ENCODE data around the gene SORT1.

The SORT1 gene

DNA sequence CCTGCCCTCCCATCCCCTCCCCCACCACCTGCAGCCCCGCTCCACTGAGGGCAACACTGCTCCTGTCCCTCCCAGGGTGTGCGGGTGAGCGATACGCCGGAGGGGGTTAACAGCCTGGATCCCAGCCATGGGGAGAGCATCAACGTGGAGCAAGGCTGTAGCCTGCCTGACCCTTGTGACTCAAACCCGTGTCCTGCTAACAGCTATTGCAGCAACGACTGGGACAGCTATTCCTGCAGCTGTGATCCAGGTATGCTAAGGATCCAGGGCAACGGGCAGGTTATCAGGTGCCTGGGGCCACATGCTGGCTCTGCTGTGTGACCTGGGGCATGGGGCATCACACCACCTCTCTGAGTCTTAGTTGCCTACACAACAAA is 133.4 kb downstream of the SORT1 start:
- no peak overlapping the region for H3K4me3 ChIP-seq (ENCODE audit: low read depth, low read length)
- TF ChIP-seq, protein P1, sequence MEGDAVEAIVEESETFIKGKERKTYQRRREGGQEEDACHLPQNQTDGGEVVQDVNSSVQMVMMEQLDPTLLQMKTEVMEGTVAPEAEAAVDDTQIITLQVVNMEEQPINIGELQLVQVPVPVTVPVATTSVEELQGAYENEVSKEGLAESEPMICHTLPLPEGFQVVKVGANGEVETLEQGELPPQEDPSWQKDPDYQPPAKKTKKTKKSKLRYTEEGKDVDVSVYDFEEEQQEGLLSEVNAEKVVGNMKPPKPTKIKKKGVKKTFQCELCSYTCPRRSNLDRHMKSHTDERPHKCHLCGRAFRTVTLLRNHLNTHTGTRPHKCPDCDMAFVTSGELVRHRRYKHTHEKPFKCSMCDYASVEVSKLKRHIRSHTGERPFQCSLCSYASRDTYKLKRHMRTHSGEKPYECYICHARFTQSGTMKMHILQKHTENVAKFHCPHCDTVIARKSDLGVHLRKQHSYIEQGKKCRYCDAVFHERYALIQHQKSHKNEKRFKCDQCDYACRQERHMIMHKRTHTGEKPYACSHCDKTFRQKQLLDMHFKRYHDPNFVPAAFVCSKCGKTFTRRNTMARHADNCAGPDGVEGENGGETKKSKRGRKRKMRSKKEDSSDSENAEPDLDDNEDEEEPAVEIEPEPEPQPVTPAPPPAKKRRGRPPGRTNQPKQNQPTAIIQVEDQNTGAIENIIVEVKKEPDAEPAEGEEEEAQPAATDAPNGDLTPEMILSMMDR (conservative IDR thresholded peaks at IDR 0.05; ENCODE audit: low read depth, low read length): no peak
- DNase-seq (ENCODE audit: low read depth): no peak

DNA sequence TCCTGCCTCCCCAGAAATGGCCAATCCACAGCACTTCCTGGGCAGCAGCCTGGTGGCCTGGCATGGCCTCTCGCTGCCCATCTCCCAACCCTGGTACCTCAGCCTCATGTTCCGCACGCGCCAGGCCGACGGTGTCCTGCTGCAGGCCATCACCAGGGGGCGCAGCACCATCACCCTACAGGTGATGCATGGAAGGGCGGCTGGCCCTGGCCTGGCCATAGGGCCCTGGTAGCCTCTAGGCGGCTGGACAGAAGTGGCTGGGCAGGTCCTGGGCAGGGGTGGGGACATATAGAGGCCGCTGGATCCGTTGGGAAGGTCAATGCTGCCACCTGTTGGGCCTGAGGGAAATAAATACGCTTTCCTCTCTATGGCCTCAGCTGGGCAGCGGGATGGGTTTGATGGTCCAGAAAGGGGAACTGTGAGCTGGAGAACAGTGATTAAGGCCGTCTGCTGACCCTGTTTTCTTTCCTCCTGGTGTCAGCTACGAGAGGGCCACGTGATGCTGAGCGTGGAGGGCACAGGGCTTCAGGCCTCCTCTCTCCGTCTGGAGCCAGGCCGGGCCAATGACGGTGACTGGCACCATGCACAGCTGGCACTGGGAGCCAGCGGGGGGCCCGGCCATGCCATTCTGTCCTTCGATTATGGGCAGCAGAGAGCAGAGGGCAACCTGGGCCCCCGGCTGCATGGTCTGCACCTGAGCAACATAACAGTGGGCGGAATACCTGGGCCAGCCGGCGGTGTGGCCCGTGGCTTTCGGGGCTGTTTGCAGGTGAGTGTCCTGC is 133.9 kb downstream of the SORT1 start:
- peak; percentile 79 for DNase-seq (ENCODE audit: low read depth)
- no peak overlapping the region for H3K4me3 ChIP-seq (ENCODE audit: low read depth, low read length)
- TF ChIP-seq, protein P1 (conservative IDR thresholded peaks at IDR 0.05; ENCODE audit: low read depth, low read length): peak; percentile 95

DNA sequence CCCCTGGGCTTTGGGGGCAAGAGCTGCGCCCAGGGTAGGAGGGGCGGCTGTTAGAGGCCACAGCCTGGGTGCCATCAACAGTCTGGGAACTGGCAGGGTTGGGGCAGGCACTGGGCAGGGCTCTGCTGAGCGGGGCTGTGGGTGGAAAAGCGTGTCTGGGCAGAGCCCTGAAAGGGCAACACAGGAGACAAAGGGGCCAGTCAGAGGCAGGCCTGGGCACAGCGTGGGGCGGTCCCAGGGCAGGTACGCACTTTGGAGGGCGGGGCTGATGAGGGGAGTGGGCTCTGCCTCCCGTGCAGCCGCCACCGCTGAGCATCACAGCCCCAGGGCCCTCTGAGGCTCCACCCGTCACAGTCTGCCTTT is 134.5 kb downstream of the SORT1 start:
- H3K4me3 ChIP-seq (ENCODE audit: low read depth, low read length): no peak overlapping the region
- TF ChIP-seq, protein P1 (conservative IDR thresholded peaks at IDR 0.05; ENCODE audit: low read depth, low read length): no peak
- no peak for DNase-seq (ENCODE audit: low read depth)

DNA sequence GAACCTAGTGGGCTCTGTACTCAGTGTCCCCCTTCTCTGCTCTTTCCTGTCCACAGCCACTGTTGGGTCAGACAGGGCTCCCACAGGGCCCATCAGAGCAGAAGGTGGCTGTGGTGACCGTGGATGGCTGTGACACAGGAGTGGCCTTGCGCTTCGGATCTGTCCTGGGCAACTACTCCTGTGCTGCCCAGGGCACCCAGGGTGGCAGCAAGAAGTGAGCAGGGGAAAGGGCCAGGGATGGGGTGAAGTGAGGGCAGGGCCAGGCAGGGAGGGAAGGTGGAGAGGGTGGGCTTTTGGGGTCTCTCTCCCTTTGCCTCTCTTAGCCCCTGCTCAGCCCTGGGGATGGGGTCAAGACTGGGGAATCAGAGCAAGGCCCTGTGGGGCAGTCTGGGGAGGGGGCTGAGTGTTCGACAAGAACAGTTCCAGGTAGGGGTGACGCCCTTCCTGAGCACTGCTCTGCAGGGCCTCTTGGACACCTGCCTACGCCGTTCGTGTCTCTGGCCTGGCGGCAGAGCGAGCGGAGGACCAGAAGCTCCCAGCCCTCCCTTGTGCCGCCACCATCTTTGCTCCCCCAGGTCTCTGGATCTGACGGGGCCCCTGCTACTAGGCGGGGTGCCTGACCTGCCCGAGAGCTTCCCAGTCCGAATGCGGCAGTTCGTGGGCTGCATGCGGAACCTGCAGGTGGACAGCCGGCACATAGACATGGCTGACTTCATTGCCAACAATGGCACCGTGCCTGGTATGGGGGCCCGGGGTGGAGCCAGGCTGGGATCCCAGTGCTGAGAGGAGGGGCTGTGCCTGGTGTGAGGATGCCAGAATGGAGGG is 135.3 kb downstream of the SORT1 start:
- TF ChIP-seq, protein P1 (conservative IDR thresholded peaks at IDR 0.05; ENCODE audit: low read depth, low read length): no peak
- DNase-seq (ENCODE audit: low read depth): no peak
- H3K4me3 ChIP-seq (ENCODE audit: low read depth, low read length): no peak overlapping the region

DNA sequence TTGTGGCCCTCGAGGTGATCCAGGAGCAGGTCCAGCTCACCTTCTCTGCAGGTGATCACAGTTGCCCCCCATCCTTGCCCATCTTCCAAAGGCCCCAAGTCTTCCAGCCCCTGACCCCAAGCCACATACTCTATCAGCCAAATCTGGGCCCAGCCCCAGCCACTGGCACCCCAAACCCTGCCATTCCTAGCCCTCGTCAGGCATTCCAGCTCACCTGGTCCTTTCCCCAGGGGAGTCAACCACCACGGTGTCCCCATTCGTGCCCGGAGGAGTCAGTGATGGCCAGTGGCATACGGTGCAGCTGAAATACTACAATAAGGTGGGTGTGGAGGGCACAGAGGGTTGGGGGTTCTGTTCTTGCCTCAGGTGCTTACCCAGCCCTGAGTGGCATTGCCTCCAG is 136.1 kb downstream of the SORT1 start:
- TF ChIP-seq, protein P1 (conservative IDR thresholded peaks at IDR 0.05; ENCODE audit: low read depth, low read length): no peak
- no peak overlapping the region for H3K4me3 ChIP-seq (ENCODE audit: low read depth, low read length)
- no peak for DNase-seq (ENCODE audit: low read depth)

DNA sequence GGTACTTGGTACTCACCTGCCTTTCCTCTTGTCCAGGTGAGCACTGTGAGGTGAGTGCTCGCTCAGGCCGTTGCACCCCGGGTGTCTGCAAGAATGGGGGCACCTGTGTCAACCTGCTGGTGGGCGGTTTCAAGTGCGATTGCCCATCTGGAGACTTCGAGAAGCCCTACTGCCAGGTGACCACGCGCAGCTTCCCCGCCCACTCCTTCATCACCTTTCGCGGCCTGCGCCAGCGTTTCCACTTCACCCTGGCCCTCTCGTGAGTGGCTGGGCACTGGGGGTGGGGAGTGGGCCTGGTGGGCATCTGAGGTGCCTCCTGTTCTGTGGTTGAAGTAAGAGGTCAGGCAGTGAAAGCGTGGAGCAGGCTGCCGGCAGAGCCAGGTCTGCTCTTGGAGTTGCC is 136.7 kb downstream of the SORT1 start:
- H3K4me3 ChIP-seq (ENCODE audit: low read depth, low read length): no peak overlapping the region
- TF ChIP-seq, protein P1 (conservative IDR thresholded peaks at IDR 0.05; ENCODE audit: low read depth, low read length): no peak
- no peak for DNase-seq (ENCODE audit: low read depth)

Data from choroid plexus epithelial cell (primary cell).